ENCODE results near the gene CRYL1.
A peak's percentile ranks its signal among the peaks of the same experiment; 100 is the strongest.

Gene CRYL1

DNA sequence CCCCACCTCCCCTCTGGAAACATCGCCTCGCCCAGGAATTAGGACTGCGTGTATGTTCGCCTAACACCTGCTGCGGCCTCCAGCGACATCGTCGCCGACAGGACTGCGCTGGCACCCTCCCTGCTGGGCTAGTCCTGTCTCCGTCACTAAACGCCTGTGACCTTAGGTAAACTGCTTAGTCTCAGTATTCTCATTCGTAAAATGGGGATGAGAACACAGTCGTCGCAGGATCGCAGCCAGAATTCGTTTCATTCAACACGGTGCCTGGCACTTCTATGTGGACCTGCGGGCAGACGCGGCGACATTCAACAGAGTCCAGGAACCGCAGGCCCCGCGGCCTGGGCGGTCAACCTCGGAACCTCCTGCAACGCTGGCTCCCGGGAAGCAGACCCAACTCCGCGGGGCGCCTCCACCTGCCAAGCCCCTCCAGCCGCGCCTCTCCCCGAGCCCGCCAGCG, 485 bp downstream of the CRYL1 start:
- DNase-seq = peak; percentile 58

DNA sequence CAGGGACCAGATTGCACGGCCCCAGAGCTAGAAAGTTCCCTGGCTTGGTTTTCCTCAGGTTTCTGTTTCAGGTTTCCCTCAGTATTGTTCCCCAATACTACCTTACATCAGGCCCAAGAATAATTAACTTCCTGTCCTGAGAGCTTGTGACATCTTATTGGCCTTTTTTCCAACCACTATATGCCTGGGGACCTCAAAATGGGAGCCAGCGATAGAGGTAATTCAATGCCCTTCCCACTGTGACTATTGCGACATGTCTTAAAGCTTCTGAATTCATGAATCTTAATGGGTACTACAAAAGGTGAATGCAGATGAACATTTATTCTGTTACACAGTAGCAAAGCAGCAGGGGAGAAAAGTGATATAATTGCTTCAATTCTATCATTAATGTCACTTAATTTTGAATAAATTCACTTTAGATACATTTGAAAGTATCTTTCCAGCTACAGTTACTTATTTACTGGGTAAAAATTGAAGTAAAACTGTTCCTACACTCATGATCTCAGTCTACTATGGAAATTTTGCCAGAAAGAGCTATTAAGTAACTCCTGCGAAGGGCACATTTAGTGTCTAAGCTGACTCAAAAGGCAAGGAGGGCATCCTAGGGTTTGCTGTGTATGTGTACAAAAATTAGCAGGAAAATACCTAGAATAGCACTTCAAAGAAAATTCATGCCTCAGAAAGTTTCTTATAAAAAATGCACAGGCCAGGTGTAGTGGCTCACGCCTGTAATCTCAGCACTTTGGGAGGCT, 4.1 kb downstream of the CRYL1 start:
- no peak for DNase-seq

- no peak for DNase-seq
These were observed 5.8 kb downstream of the CRYL1 start for GRCh38 chr13:20519875-20520274.

DNA sequence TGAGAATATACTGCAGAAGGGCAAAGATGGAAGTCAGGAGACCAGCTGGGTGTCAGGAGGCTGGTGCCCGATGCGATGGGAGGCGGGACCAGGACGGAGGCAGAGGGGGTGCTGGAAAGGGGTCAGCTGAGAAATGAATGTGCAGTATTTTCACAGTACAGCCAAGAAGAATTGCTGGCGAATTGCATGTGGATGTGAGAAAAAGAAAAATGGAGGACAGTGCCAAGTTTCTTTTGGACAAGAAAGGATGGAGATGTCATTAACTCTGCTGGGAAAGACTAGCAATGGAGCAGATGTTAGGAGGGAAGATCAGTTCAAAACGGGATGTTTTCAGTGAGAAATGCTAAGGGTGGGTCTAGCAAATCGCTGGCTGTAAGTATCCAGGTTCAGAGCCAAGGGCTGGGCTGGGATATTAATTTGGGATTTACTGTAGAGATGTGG, 7.0 kb downstream of the CRYL1 start:
- DNase-seq = no peak

- no peak for DNase-seq
These were observed 10.8 kb downstream of the CRYL1 start for GRCh38 chr13:20514866-20515265.

GRCh38 chr13:20513466-20513995, 12.1 kb downstream of the CRYL1 start:
- no peak for DNase-seq

- DNase-seq = no peak
These were observed 13.5 kb downstream of the CRYL1 start for GRCh38 chr13:20512042-20512683.

DNA sequence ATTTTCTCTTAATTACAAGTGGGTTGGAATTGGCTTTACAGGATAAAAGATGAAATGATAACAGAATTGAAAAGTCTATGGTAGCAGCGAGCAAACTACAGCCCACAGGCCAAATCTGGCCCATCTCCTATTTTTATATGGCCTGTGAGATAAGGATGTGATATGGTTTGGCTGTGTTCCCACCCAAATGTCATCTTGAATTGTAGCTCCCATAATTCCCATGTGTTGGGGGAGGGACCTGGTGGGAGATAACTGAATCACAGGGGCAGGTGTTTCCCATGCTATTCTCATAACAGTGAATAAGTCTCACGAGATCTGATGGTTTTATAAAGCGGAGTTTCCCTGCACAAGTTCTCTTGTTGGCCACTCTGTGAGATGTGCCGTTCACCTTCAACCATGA, 19.0 kb downstream of the CRYL1 start:
- no peak for DNase-seq

DNA sequence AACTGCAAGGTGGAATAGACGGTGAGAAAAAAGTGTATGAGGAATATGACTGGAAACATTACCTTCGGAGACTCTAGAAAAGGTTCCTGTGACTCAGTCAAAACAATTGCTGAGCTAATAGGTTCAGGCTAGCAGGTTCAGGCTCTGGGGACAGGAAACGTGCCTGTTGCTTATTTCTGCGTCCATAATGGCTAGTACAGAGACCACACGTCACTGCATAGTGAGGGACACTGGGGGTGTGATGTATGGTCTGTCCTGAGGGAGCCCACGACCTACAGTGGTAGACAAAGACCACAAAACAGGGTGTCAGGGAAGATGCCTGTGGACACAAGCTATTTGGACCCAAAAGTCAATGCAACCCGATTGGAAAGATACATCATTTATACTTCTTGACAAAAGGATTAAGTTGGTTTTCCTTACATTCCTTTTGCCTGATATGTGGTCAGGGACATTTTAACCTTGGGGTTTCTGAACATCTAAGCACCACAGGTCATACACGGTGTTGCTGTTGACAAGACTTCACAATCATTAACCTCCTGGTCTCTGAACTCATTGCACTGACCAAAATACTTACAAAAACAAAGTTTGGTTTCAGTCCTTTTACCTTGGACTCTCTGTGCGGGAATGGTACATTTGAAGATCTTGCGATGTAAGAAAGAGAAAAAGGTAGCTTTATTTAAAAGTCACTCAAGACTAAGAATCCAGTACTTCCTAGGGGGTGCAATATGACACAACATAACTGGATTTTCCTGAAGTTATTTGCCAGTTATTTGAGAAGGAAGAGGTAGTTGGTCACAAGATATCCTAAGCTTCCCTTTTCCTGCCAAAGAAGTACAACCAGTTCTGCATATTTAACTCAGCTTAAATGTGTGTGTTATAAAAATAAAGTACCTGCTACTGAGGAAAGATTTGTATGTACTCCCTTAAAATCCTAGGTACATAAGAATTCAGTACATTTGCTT, 20.0 kb downstream of the CRYL1 start:
- no peak for DNase-seq

DNA sequence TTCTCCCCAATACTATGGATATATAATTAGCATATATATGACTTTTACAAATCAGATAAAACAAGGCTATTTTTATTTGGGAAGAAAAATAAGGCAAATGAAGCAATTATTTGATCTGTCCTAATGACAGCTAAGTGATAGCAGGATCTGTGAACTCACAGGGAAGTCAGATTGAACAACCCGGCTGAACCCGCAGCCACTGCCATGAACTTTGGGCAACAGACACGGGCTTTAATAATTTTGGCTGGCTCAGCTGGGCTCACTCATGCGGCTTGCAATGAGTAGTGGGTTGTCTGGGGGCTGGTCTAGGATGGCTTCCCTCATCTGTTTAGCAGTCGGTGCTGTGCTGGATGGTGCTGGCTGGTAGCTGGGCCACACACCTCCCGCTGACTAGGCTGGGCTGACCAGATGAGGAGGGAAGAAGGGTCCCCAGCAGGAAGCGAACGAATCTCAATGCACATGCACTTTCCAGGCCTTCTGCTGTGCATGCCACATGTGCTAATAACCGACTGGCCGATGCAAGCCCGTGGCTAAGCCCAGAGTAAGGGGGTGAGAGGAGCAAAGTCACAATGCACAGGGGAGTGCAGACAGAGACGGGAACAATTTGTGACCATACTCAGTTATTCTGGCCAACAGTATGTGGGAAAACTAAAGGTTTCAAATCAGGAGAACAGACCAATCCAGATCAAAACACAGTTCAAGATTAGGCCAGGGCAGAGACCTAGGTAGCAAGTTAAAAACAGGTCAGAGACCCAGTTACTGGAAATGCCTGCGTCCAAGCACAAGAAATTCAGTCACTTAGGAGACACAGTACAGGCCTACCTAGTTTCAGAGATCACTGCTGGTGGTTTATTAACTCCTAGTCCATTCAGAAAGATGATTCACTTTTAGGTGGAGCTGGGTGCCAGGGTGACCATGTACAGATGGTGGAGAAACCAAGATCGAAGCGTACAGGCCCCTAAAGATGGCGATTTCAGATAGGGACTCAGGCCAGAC, 22.3 kb downstream of the CRYL1 start:
- DNase-seq = no peak

DNA sequence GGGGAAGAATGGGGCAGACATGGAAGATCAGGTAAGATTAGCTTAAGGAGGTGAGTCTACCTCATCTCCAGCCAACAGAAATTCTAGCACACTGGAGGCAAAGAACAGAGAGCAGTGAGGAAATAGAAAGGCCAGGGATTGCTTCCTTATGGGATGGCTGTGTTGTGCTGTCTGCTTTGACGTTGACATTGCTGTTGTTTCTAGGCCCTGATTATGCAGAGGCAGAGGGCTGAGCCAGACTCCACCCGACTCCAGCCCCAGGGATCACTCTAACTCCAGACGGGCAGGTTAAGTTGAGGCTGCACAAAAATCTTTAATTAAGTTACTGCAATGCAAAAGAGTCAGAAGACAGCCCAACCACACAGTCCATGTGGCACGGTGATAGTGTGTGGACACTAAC, 24.1 kb downstream of the CRYL1 start:
- DNase-seq = no peak

DNA sequence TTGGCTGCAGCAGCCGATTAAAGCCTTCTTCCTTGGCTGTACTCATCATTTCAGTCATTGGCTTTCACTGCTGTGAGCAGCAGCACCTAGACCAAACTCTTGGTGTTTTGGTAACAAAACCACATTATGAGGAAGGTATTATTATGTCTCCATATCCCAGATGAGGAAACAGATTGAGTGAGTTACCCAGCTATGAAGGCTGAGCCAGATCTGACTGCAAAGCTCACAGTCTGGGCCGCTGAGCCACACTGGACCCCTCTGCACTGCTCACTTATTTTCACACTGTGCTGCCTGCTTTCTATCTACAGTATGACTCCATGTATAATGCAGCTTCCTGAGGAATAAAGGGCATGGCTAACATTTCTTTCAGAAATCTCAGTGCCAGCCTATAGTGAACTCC, 24.5 kb downstream of the CRYL1 start:
- DNase-seq = no peak

DNA sequence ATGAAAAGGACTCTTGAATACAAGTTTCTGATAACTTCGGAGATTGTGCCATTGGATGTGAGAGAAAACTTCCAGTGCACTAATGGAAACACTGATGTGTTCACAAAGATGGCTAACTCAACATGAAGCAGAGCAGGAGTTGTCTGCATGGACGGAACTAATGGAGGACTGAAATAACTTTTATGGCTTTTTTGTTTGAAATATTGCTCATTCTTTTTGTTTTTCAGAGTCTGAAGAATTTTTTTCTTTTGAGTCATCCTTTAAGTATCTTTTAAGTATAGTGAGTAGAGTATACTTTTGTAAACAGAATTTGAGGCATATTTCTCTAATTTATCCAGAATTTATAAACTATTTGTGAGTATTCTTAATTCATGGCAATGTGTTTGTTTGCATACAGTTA, 25.7 kb downstream of the CRYL1 start:
- no peak for DNase-seq

- no peak for DNase-seq
These were observed 27.0 kb downstream of the CRYL1 start for GRCh38 chr13:20498659-20499058.

DNA sequence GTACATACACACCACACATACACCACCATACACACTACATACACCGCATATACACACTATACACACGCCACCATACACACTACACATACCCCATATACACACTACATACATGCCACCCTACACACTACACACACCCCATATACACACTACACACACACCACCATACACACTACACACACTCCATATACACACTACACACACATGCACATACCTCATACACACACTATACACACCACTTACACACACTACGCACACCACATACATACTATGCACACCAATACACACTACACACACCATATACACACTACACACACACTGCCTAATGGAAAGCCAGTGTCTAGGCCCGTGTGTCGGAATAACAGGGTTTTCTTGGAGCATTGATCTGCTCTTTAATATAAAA, 27.5 kb downstream of the CRYL1 start:
- no peak for DNase-seq

DNA sequence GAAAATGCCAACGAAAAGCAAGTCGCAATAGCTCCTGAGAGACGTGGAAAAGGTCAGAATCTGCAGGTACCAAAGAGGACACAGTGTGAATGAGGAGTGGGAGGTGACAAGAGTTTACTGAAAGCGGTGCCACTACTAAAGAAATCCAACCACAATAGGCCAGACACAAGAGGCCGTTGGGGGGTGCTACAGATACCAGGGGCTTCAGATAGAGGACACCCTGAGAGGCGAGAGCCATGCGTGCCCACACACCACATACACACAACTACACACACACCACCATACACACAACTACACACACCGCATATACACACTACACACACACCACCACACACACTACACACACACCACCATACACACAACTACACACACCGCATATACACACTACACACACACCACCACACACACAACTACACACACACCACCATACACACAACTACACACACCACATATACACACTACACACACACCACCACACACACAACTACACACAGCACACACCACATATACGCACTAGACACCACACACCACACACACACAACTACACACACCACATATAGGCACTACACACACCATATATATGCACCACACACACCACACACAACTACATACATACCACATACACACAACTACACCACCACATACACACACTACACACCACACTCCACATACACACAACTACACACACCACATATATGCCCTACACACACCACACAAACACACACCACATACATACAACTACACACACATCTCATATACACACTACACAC, 28.5 kb downstream of the CRYL1 start:
- DNase-seq = no peak

- DNase-seq = peak; percentile 80
These were observed 30.3 kb downstream of the CRYL1 start for GRCh38 chr13:20495087-20496023.

GRCh38 chr13:20494656-20495055, 31.0 kb downstream of the CRYL1 start:
- DNase-seq = no peak

GRCh38 chr13:20492641-20493040, 33.0 kb downstream of the CRYL1 start:
- no peak for DNase-seq

- DNase-seq = no peak
These were observed 33.7 kb downstream of the CRYL1 start for GRCh38 chr13:20491926-20492435.
